KMS-11 (cell line): Measurements from ENCODE around the gene IRF2BP2.

Source experiments
- H2AFZ ChIP-seq: fragments of 200-600 bp; sonication (generic); 2 replicates; pipeline ENCODE4 v1.6.1; 2016; ENCODE audit warnings: antibody characterized with exemption, mixed run types, low read depth
- H3K27ac ChIP-seq: fragments of 200-600 bp; sonication (generic); 2 replicates; pipeline ENCODE4 v1.6.1; 2016; ENCODE audit warnings: mild to moderate bottlenecking, mixed run types
- H3K27me3 ChIP-seq: fragments of 200-600 bp; sonication (generic); 2 replicates; pipeline ENCODE4 v1.6.1; 2017; ENCODE audit warnings: mild to moderate bottlenecking, low read depth, mixed run types, moderate library complexity; ENCODE audit not compliant: insufficient read depth
- H3K36me3 ChIP-seq: fragments of 200-600 bp; sonication (generic); 2 replicates; pipeline ENCODE4 v1.6.1; 2017; ENCODE audit warnings: mild to moderate bottlenecking, mixed run types; ENCODE audit not compliant: insufficient read depth
- H3K4me1 ChIP-seq: fragments of 200-600 bp; sonication (generic); 2 replicates; pipeline ENCODE4 v1.6.1; 2016; ENCODE audit warnings: mild to moderate bottlenecking, low read depth, mixed run types; ENCODE audit not compliant: poor library complexity, severe bottlenecking
- H3K4me2 ChIP-seq: fragments of 200-600 bp; sonication (generic); 2 replicates; pipeline ENCODE4 v1.7.0; 2016; ENCODE audit warnings: mild to moderate bottlenecking, mixed run types
- H3K4me3 ChIP-seq: fragments of 200-600 bp; sonication (generic); IDR thresholded peaks from 2 replicates; pipeline ENCODE4 v1.6.1; 2017; ENCODE audit warnings: low read depth, low read length, mixed read lengths; ENCODE audit not compliant: insufficient read depth
- H3K79me2 ChIP-seq: fragments of 200-600 bp; sonication (generic); 2 replicates; pipeline ENCODE4 v1.6.1; 2016; ENCODE audit warnings: low read depth, mixed run types; ENCODE audit not compliant: insufficient read depth
- H3K9ac ChIP-seq: fragments of 200-600 bp; sonication (generic); 2 replicates; pipeline ENCODE4 v1.6.1; 2016; ENCODE audit warnings: mild to moderate bottlenecking, mixed run types
- H4K20me1 ChIP-seq: fragments of 200-600 bp; sonication (generic); 2 replicates; pipeline ENCODE4 v1.6.1; 2016; ENCODE audit warnings: mild to moderate bottlenecking, mixed run types; ENCODE audit not compliant: insufficient read depth
- CTCF ChIP-seq: fragments of 200-600 bp; sonication (generic); conservative IDR thresholded peaks from 2 replicates; pipeline ENCODE4 v1.6.1; 2017; ENCODE audit warnings: low read depth, mild to moderate bottlenecking, antibody characterized with exemption, low read length, moderate library complexity, mixed read lengths

Gene IRF2BP2

GRCh38 chr1:234608911-234609690 is 877 bp downstream of the IRF2BP2 start:
- H2AFZ ChIP-seq = no peak overlapping the region

GRCh38 chr1:234608025-234608910 is 1.7 kb downstream of the IRF2BP2 start:
- Histone ChIP-seq H3K4me2 (peak overlapping the region; percentile 92), H4K20me1 (peaks cover 25% of the 10 kb centered on the region), H3K27me3 (no peaks in the 10 kb centered on the region), H3K9ac (peak overlapping the region; percentile 97), H3K4me3 (peak overlapping the region; percentile 45), H3K36me3 (peaks cover 5% of the 10 kb centered on the region), H3K4me1 (peaks cover 45% of the 10 kb centered on the region), H3K27ac (peak overlapping the region; percentile 95), H2AFZ (no peak overlapping the region), H3K79me2 (peaks cover 55% of the 10 kb centered on the region)
- TF ChIP-seq CTCF = 0 out of 2 replicates have a peak, but pooled peaks have one; percentile 12

More at GRCh38 chr1:234608911-234609690, 877 bp downstream of the IRF2BP2 start:
- Histone ChIP-seq H3K4me2 (peak overlapping the region; percentile 92; the same call in 1 of the 2 replicates), H3K4me1 (peaks cover 45% of the 10 kb centered on the region), H3K27me3 (no peaks in the 10 kb centered on the region), H3K9ac (peak overlapping the region; percentile 97), H3K79me2 (peaks cover 47% of the 10 kb centered on the region), H3K36me3 (peaks cover 5% of the 10 kb centered on the region), H3K27ac (peak overlapping the region; percentile 95), H3K4me3 (no peak overlapping the region), H4K20me1 (peaks cover 23% of the 10 kb centered on the region)
- TF ChIP-seq CTCF = no peak

GRCh38 chr1:234607109-234608024 is 2.6 kb downstream of the IRF2BP2 start:
- no peaks in the 10 kb centered on the region for H3K27me3 ChIP-seq
- peaks cover 5% of the 10 kb centered on the region for H3K36me3 ChIP-seq
- H4K20me1 ChIP-seq = peaks cover 25% of the 10 kb centered on the region
- H3K27ac ChIP-seq = peak overlapping the region; percentile 95
- no peak overlapping the region for H2AFZ ChIP-seq
- no peak for TF ChIP-seq CTCF
- peaks cover 64% of the 10 kb centered on the region for H3K79me2 ChIP-seq
- peak overlapping the region; percentile 45 for H3K4me3 ChIP-seq
- peak overlapping the region; percentile 92 for H3K4me2 ChIP-seq
- H3K9ac ChIP-seq = peak overlapping the region; percentile 97
- H3K4me1 ChIP-seq = peaks cover 48% of the 10 kb centered on the region

GRCh38 chr1:234606784-234607108 is 3.2 kb downstream of the IRF2BP2 start:
- Histone ChIP-seq H3K9ac (peak overlapping the region; percentile 97), H3K79me2 (peaks cover 70% of the 10 kb centered on the region), H2AFZ (no peak overlapping the region), H4K20me1 (peaks cover 25% of the 10 kb centered on the region), H3K4me2 (peak overlapping the region; percentile 92), H3K27me3 (no peaks in the 10 kb centered on the region), H3K27ac (peak overlapping the region; percentile 95), H3K4me1 (peaks cover 48% of the 10 kb centered on the region), H3K4me3 (peak overlapping the region; percentile 90), H3K36me3 (peaks cover 5% of the 10 kb centered on the region)
- TF ChIP-seq CTCF = no peak
